ENCODE data around the gene GSTM1. TPM values are rescaled to one million over a fixed set of nuclear protein-coding genes. Genes with fewer than 3 reads are reported as not detected.

The GSTM1 gene
- total RNA-seq, 4 donors from 2014 or later, result 42.7 TPM; not detected in 3

GRCh38 chr1:109642626-109643025 lies 45.0 kb upstream of the GSTM1 start:
- no peak for TF ChIP-seq CTCF (IDR thresholded peaks at IDR 0.05; ENCODE audit: low read depth)

GRCh38 chr1:109643385-109644230 lies 44.0 kb upstream of the GSTM1 start:
- TF ChIP-seq CTCF (IDR thresholded peaks at IDR 0.05; ENCODE audit: low read depth), result no peak

- TF ChIP-seq CTCF (IDR thresholded peaks at IDR 0.05; ENCODE audit: low read depth), result no peak
Measured at GRCh38 chr1:109644670-109645069, 42.9 kb upstream of the GSTM1 start.

- TF ChIP-seq CTCF (IDR thresholded peaks at IDR 0.05; ENCODE audit: low read depth), result no peak
Measured at GRCh38 chr1:109649491-109649914, 38.1 kb upstream of the GSTM1 start.

GRCh38 chr1:109650609-109651008 lies 37.0 kb upstream of the GSTM1 start:
- no peak for TF ChIP-seq CTCF (IDR thresholded peaks at IDR 0.05; ENCODE audit: low read depth)

GRCh38 chr1:109652402-109652801 lies 35.2 kb upstream of the GSTM1 start:
- TF ChIP-seq CTCF (IDR thresholded peaks at IDR 0.05; ENCODE audit: low read depth), result no peak

- no peak for TF ChIP-seq CTCF (IDR thresholded peaks at IDR 0.05; ENCODE audit: low read depth)
Measured at GRCh38 chr1:109653306-109653705, 34.3 kb upstream of the GSTM1 start.

All from subcutaneous adipose tissue (tissue), 4 donors.